GM23338 (cell line): ENCODE measurements around the gene NVL. TPM values are rescaled to one million over a fixed set of nuclear protein-coding genes. Genes with fewer than 3 reads are reported as not detected.

Experiments
- ATAC-seq: fragments of 200-7000 bp; cut with Tn5 transposase; 3 replicates; pipeline ENCODE4 v1.9.1; 2020
- DNase-seq: peaks from one replicate; pipeline ENCODE4 v3.0.0-alpha.2; 2015; ENCODE audit warnings: low spot score
- H2AFZ ChIP-seq: fragments of 200-600 bp; sonication (generic); 2 replicates; pipeline ENCODE4 v1.8.0; 2016; ENCODE audit warnings: antibody characterized with exemption, mild to moderate bottlenecking, moderate library complexity
- H3F3A ChIP-seq: fragments of 200-600 bp; sonication (generic); replicated peaks from 2 replicates; pipeline ENCODE4 v1.8.0; 2017; ENCODE audit warnings: antibody characterized with exemption, mixed run types, low read depth
- H3K27ac ChIP-seq: fragments of 200-600 bp; sonication (generic); 2 replicates; pipeline ENCODE4 v1.6.1; 2016; ENCODE audit warnings: low read depth
- H3K27me3 ChIP-seq: fragments of 200-600 bp; sonication (generic); 2 replicates; pipeline ENCODE4 v1.8.0; 2016; ENCODE audit warnings: mild to moderate bottlenecking, mixed run types, moderate library complexity; ENCODE audit not compliant: insufficient read depth
- H3K36me3 ChIP-seq: fragments of 200-600 bp; sonication (generic); 2 replicates; pipeline ENCODE4 v1.8.0; 2016; ENCODE audit warnings: mild to moderate bottlenecking; ENCODE audit not compliant: insufficient read depth
- H3K4me1 ChIP-seq: fragments of 200-600 bp; sonication (generic); 2 replicates; pipeline ENCODE4 v1.8.0; 2016; ENCODE audit warnings: mild to moderate bottlenecking, moderate library complexity; ENCODE audit not compliant: insufficient read depth
- H3K4me2 ChIP-seq: fragments of 200-600 bp; sonication (generic); 2 replicates; pipeline ENCODE4 v1.7.1; 2017; ENCODE audit warnings: mixed run types
- H3K4me3 ChIP-seq: fragments of 200-600 bp; sonication (generic); 2 replicates; pipeline ENCODE4 v1.6.1; 2016; ENCODE audit warnings: mixed run types
- H3K79me2 ChIP-seq: fragments of 200-600 bp; sonication (generic); replicated peaks from 2 replicates; pipeline ENCODE4 v1.8.0; 2017; ENCODE audit warnings: mild to moderate bottlenecking; ENCODE audit not compliant: insufficient read depth
- H3K9me2 ChIP-seq: fragments of 200-600 bp; sonication (generic); 2 replicates; pipeline ENCODE4 v1.8.0; 2017; ENCODE audit not compliant: insufficient read depth
- H4K20me1 ChIP-seq: fragments of 200-600 bp; sonication (generic); replicated peaks from 2 replicates; pipeline ENCODE4 v1.8.0; 2017; ENCODE audit warnings: mild to moderate bottlenecking; ENCODE audit not compliant: insufficient read depth
- H3K27ac Mint-ChIP-seq: 2 replicates; pipeline ENCODE4 v1.8.0; 2020; ENCODE audit warnings: inconsistent platforms, mild to moderate bottlenecking, moderate library complexity, mixed read lengths
- H3K27me3 Mint-ChIP-seq: 3 replicates; pipeline ENCODE4 v1.8.0; 2022; ENCODE audit warnings: low read depth, mild to moderate bottlenecking, moderate library complexity, mixed read lengths, inconsistent platforms; ENCODE audit not compliant: insufficient read depth, poor library complexity
- H3K36me3 Mint-ChIP-seq: 3 replicates; pipeline ENCODE4 v1.8.0; 2021; ENCODE audit warnings: low read depth, mild to moderate bottlenecking, inconsistent platforms, moderate library complexity, mixed read lengths
- H3K4me1 Mint-ChIP-seq: 3 replicates; pipeline ENCODE4 v1.8.0; 2020; ENCODE audit warnings: mild to moderate bottlenecking, inconsistent platforms, mixed read lengths
- H3K4me3 Mint-ChIP-seq: 3 replicates; pipeline ENCODE4 v1.8.0; 2021; ENCODE audit warnings: moderate library complexity, mild to moderate bottlenecking, inconsistent platforms, mixed read lengths
- H3K9me3 Mint-ChIP-seq: 3 replicates; pipeline ENCODE4 v1.8.0; 2020; ENCODE audit warnings: moderate library complexity, mild to moderate bottlenecking, inconsistent platforms, mixed read lengths
- EZH2phosphoT487 ChIP-seq: fragments of 200-600 bp; sonication (generic); IDR thresholded peaks from one replicate; pipeline ENCODE4 v1.8.1; 2018; ENCODE audit warnings: antibody characterized with exemption; ENCODE audit not compliant: unreplicated experiment
- JUNB ChIP-seq: IDR thresholded peaks from one replicate; pipeline ENCODE4 v1.6.1; 2016; ENCODE audit warnings: antibody characterized with exemption; ENCODE audit not compliant: unreplicated experiment
- NANOG ChIP-seq: IDR thresholded peaks from 2 replicates; pipeline ENCODE4 v1.6.1; 2016; ENCODE audit warnings: antibody characterized with exemption, borderline replicate concordance
- POLR2AphosphoS5 ChIP-seq: IDR thresholded peaks from 2 replicates; pipeline ENCODE4 v1.6.1; 2016; ENCODE audit warnings: antibody characterized with exemption, low read depth
- STAT1 ChIP-seq: IDR thresholded peaks from one replicate; pipeline ENCODE4 v1.6.1; 2016; ENCODE audit warnings: antibody characterized with exemption; ENCODE audit not compliant: unreplicated experiment
- ZNF114 ChIP-seq: fragments of 250-450 bp; sonication (Bioruptor Pico); IDR thresholded peaks from 2 replicates; pipeline ENCODE4 v1.5.0; 2020; ENCODE audit warnings: mild to moderate bottlenecking, moderate library complexity
- ZNF331 ChIP-seq: fragments of 250-450 bp; sonication (Bioruptor Pico); IDR thresholded peaks from 2 replicates; pipeline ENCODE4 v1.5.0; 2020; ENCODE audit warnings: low read depth, mild to moderate bottlenecking, moderate library complexity
- polyA plus RNA-seq: library from polyadenylated mRNA; unstranded; fragments of >200 nt; fragmentation: Nextera tagmentation; extraction: Ambion mirVana; gene quantifications from 2 replicates; pipeline ENCODE4 v1.2.1, GENCODE V29; 2016
- total RNA-seq: library from RNA; depleted of rRNA; stranded (reverse); fragments of >200 nt; shearing (Covaris generic); gene quantifications from 2 replicates; pipeline ENCODE4 v1.2.3, GENCODE V29; 2014
- TF ChIP-seq, protein P1 (sequence below): fragments of 250-450 bp; sonication (Bioruptor Pico); IDR thresholded peaks from 2 replicates; pipeline ENCODE4 v1.5.0; 2020; ENCODE audit warnings: mild to moderate bottlenecking, moderate library complexity
- TF ChIP-seq, protein P2 (sequence below): IDR thresholded peaks from 2 replicates; pipeline ENCODE4 v1.6.1; 2016; ENCODE audit warnings: antibody characterized with exemption
- TF ChIP-seq, protein P3 (sequence below), 2 experiments: fragments of 200-600 bp in 1 of 2; sonication (generic) in 1 of 2; conservative IDR thresholded peaks; 2 replicates each; pipeline versions ENCODE4 v1.5.1 to v1.6.1; 2016 to 2017; ENCODE audit warnings: antibody characterized with exemption in 2 of 2, low read depth in 2 of 2, mild to moderate bottlenecking in 2 of 2, moderate library complexity in 1 of 2

Gene NVL
- total and polyA plus RNA-seq, 2 experiments from 2014 or later, result 44.4 to 71.7 TPM

DNA sequence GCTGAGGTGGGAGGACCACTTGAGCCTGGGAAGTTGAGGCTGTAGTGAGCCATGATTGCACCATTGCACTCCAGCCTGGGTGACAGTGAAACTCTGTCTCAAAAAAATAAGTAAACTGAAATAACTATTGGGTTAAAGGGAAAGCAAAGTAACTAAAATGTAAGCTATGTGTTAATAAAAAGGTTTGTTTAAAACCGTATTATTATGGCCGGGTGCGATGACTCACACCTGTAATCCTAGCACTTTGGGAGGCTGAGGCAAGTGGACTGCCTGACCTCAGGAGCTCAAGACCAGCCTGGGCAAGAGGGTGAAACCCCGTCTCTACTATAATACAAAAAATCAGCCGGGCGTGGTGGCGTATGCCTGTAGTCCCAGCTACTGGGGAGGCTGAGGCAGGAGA, 27.0 kb downstream of the NVL start:
- peaks cover 67% of the 10 kb centered on the region for H3K36me3 ChIP-seq
- no peak for DNase-seq
- no peaks in the 10 kb centered on the region for H3K79me2 ChIP-seq
- H3K4me3 ChIP-seq, result no peak overlapping the region
- no peak overlapping the region for H3K4me2 ChIP-seq
- H4K20me1 ChIP-seq, result 0 out of 2 replicates have a peak, but pooled peaks cover 5% of the 10 kb centered on the region
- no peaks in the 10 kb centered on the region for H3K9me3 Mint-ChIP-seq
- no peak overlapping the region for H3K4me3 Mint-ChIP-seq
- H3K27ac Mint-ChIP-seq, result no peak overlapping the region
- H3K36me3 Mint-ChIP-seq, result peaks cover 76% of the 10 kb centered on the region
- H3K4me1 Mint-ChIP-seq, result no peaks in the 10 kb centered on the region
- no peak overlapping the region for H2AFZ ChIP-seq
- H3K27me3 ChIP-seq, result no peaks in the 10 kb centered on the region
- H3K9me2 ChIP-seq, result no peaks in the 10 kb centered on the region
- H3K27me3 Mint-ChIP-seq, result peaks cover 6% of the 10 kb centered on the region
- H3K4me1 ChIP-seq, result no peaks in the 10 kb centered on the region
- no peak for TF ChIP-seq STAT1
- H3K27ac ChIP-seq, result peak overlapping the region; percentile 63; the same call in 1 of the 2 replicates
- H3F3A ChIP-seq, result no peaks in the 10 kb centered on the region
- no peak for ATAC-seq

DNA sequence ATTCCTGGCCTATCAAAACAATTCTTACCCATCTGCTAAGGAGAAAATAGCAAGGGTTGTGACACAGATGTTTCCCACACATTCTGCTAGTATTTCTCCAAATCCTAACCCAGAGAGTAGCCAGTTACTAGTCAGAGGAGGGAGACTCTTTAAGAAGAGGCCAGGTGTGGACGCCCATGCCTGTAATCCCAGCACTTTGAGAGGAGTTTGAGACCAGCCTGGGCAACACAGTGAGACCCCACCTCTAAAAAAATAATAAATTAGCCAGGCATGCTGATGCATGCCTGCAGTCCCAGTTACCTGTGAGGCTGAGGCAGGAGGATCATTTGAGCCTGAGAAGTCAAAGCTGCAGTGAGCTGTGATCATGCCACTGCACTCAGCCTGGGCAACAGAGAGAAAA, 28.6 kb downstream of the NVL start:
- no peak overlapping the region for H3K4me3 ChIP-seq
- H2AFZ ChIP-seq, result no peak overlapping the region
- Mint-ChIP-seq H3K4me3 (no peak overlapping the region), H3K9me3 (no peaks in the 10 kb centered on the region), H3K4me1 (no peaks in the 10 kb centered on the region), H3K27ac (no peak overlapping the region), H3K27me3 (peaks cover 7% of the 10 kb centered on the region), H3K36me3 (peaks cover 73% of the 10 kb centered on the region)
- H3K4me1 ChIP-seq, result no peaks in the 10 kb centered on the region
- H3K4me2 ChIP-seq, result no peak overlapping the region
- DNase-seq (no peak), ATAC-seq (no peak)
- no peaks in the 10 kb centered on the region for H3F3A ChIP-seq
- H3K27ac ChIP-seq, result no peak overlapping the region
- no peaks in the 10 kb centered on the region for H3K9me2 ChIP-seq
- 0 out of 2 replicates have a peak, but pooled peaks cover 5% of the 10 kb centered on the region for H4K20me1 ChIP-seq
- H3K79me2 ChIP-seq, result no peaks in the 10 kb centered on the region
- H3K27me3 ChIP-seq, result no peaks in the 10 kb centered on the region
- H3K36me3 ChIP-seq, result peaks cover 55% of the 10 kb centered on the region
- TF ChIP-seq, protein P1, sequence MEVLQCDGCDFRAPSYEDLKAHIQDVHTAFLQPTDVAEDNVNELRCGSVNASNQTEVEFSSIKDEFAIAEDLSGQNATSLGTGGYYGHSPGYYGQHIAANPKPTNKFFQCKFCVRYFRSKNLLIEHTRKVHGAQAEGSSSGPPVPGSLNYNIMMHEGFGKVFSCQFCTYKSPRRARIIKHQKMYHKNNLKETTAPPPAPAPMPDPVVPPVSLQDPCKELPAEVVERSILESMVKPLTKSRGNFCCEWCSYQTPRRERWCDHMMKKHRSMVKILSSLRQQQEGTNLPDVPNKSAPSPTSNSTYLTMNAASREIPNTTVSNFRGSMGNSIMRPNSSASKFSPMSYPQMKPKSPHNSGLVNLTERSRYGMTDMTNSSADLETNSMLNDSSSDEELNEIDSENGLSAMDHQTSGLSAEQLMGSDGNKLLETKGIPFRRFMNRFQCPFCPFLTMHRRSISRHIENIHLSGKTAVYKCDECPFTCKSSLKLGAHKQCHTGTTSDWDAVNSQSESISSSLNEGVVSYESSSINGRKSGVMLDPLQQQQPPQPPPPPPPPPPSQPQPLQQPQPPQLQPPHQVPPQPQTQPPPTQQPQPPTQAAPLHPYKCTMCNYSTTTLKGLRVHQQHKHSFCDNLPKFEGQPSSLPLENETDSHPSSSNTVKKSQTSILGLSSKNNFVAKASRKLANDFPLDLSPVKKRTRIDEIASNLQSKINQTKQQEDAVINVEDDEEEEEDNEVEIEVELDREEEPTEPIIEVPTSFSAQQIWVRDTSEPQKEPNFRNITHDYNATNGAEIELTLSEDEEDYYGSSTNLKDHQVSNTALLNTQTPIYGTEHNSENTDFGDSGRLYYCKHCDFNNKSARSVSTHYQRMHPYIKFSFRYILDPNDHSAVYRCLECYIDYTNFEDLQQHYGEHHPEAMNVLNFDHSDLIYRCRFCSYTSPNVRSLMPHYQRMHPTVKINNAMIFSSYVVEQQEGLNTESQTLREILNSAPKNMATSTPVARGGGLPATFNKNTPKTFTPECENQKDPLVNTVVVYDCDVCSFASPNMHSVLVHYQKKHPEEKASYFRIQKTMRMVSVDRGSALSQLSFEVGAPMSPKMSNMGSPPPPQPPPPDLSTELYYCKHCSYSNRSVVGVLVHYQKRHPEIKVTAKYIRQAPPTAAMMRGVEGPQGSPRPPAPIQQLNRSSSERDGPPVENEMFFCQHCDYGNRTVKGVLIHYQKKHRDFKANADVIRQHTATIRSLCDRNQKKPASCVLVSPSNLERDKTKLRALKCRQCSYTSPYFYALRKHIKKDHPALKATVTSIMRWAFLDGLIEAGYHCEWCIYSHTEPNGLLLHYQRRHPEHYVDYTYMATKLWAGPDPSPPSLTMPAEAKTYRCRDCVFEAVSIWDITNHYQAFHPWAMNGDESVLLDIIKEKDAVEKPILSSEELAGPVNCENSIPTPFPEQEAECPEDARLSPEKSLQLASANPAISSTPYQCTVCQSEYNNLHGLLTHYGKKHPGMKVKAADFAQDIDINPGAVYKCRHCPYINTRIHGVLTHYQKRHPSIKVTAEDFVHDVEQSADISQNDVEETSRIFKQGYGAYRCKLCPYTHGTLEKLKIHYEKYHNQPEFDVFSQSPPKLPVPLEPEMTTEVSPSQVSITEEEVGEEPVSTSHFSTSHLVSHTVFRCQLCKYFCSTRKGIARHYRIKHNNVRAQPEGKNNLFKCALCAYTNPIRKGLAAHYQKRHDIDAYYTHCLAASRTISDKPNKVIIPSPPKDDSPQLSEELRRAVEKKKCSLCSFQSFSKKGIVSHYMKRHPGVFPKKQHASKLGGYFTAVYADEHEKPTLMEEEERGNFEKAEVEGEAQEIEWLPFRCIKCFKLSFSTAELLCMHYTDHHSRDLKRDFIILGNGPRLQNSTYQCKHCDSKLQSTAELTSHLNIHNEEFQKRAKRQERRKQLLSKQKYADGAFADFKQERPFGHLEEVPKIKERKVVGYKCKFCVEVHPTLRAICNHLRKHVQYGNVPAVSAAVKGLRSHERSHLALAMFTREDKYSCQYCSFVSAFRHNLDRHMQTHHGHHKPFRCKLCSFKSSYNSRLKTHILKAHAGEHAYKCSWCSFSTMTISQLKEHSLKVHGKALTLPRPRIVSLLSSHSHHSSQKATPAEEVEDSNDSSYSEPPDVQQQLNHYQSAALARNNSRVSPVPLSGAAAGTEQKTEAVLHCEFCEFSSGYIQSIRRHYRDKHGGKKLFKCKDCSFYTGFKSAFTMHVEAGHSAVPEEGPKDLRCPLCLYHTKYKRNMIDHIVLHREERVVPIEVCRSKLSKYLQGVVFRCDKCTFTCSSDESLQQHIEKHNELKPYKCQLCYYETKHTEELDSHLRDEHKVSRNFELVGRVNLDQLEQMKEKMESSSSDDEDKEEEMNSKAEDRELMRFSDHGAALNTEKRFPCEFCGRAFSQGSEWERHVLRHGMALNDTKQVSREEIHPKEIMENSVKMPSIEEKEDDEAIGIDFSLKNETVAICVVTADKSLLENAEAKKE (CRISPR knock-in tag), result no peak
- TF ChIP-seq, protein P2, sequence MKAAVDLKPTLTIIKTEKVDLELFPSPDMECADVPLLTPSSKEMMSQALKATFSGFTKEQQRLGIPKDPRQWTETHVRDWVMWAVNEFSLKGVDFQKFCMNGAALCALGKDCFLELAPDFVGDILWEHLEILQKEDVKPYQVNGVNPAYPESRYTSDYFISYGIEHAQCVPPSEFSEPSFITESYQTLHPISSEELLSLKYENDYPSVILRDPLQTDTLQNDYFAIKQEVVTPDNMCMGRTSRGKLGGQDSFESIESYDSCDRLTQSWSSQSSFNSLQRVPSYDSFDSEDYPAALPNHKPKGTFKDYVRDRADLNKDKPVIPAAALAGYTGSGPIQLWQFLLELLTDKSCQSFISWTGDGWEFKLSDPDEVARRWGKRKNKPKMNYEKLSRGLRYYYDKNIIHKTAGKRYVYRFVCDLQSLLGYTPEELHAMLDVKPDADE, result no peak
- TF ChIP-seq STAT1, result no peak
- TF ChIP-seq, protein P3, sequence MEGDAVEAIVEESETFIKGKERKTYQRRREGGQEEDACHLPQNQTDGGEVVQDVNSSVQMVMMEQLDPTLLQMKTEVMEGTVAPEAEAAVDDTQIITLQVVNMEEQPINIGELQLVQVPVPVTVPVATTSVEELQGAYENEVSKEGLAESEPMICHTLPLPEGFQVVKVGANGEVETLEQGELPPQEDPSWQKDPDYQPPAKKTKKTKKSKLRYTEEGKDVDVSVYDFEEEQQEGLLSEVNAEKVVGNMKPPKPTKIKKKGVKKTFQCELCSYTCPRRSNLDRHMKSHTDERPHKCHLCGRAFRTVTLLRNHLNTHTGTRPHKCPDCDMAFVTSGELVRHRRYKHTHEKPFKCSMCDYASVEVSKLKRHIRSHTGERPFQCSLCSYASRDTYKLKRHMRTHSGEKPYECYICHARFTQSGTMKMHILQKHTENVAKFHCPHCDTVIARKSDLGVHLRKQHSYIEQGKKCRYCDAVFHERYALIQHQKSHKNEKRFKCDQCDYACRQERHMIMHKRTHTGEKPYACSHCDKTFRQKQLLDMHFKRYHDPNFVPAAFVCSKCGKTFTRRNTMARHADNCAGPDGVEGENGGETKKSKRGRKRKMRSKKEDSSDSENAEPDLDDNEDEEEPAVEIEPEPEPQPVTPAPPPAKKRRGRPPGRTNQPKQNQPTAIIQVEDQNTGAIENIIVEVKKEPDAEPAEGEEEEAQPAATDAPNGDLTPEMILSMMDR (conservative IDR thresholded peaks at IDR 0.05; ENCODE audit: low read depth in 2 of 2), result no peak
- no peak for TF ChIP-seq ZNF114 (CRISPR knock-in tag)
- TF ChIP-seq EZH2phosphoT487, result no peak
- no peak for TF ChIP-seq POLR2AphosphoS5
- no peak for TF ChIP-seq JUNB
- no peak for TF ChIP-seq ZNF331 (CRISPR knock-in tag)
- no peak for TF ChIP-seq NANOG
